Hepatocyte (in vitro differentiated cells): Measurements from ENCODE around the gene FFAR2.

Experiments
- EZH2 ChIP-seq: fragments of 200-600 bp; sonication (generic); IDR thresholded peaks from 2 replicates; pipeline ENCODE4 v1.6.1; 2016; ENCODE audit warnings: antibody characterized with exemption, mild to moderate bottlenecking, borderline replicate concordance
- EZH2phosphoT487 ChIP-seq: fragments of 200-600 bp; sonication (generic); IDR thresholded peaks from one replicate; pipeline ENCODE4 v1.6.1; 2018; ENCODE audit warnings: antibody characterized with exemption, mild to moderate bottlenecking, low read depth, moderate library complexity; ENCODE audit not compliant: unreplicated experiment, severe bottlenecking
- TF ChIP-seq, protein P1 (sequence below): fragments of 200-600 bp; sonication (generic); IDR thresholded peaks from 2 replicates; pipeline ENCODE4 v1.5.1; 2016; ENCODE audit warnings: antibody characterized with exemption, mild to moderate bottlenecking; ENCODE audit not compliant: poor library complexity

DNA sequence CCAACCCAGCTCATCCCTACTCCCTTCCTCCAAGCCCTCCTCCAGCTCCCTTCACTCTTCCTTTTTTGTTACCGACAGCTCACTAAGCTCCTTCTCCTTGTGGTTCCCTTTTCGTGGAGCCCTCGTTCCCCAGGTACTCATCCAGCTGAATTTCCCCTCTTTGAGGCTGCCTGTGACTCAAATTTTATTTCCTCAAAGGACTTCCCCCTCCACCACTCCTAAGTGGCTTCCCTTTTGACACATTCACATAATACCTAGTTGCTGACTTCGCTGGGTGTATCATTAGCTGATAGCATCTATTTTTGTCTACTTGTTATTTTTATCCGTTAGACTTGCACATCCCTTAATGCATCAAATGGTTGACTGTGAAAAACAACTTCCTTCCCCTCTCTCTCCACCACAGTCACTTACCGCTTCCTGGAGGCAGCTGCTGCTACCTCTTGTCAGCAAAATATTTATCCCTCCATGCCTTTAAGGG lies 14.5 kb downstream of the FFAR2 start:
- TF ChIP-seq EZH2 (no peak), EZH2phosphoT487 (no peak)
- TF ChIP-seq, protein P1, sequence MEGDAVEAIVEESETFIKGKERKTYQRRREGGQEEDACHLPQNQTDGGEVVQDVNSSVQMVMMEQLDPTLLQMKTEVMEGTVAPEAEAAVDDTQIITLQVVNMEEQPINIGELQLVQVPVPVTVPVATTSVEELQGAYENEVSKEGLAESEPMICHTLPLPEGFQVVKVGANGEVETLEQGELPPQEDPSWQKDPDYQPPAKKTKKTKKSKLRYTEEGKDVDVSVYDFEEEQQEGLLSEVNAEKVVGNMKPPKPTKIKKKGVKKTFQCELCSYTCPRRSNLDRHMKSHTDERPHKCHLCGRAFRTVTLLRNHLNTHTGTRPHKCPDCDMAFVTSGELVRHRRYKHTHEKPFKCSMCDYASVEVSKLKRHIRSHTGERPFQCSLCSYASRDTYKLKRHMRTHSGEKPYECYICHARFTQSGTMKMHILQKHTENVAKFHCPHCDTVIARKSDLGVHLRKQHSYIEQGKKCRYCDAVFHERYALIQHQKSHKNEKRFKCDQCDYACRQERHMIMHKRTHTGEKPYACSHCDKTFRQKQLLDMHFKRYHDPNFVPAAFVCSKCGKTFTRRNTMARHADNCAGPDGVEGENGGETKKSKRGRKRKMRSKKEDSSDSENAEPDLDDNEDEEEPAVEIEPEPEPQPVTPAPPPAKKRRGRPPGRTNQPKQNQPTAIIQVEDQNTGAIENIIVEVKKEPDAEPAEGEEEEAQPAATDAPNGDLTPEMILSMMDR, result no peak
